ENCODE results near the gene H3-3A. TPM values are rescaled to one million over a fixed set of nuclear protein-coding genes. Genes with fewer than 3 reads are reported as not detected.

H3-3A gene
- total RNA-seq, 1 experiment from 2014 or later: 1,129 TPM

DNA sequence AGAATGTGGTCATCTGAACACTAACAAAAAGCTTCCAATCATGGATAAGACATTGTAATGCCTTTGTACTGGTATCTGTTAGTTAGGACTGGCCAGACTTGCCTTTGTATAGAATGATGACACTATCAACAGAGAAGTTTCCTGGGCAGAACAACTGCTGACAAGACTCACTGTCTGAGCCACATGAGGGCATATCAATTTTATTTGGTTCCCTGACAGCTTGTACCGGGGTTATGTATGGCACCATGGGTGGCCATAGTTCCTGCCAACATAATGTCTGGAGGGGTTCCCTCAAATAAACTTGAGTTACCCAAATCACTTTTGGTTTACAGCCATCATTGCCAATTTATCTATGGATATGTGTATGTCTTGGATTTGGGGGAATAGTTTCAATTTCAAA is 13.6 kb upstream of the H3-3A start:
- Histone ChIP-seq H3K79me2 (ENCODE audit: insufficient read depth, low read length) (no peaks in the 10 kb centered on the region), H3K4ac (ENCODE audit: low read depth, low read length) (no peak overlapping the region), H3K27ac (ENCODE audit: insufficient read length, low read depth, low read length) (no peak overlapping the region), H4K20me1 (ENCODE audit: control insufficient read depth, insufficient read depth, insufficient read length) (no peaks in the 10 kb centered on the region), H3K23ac (ENCODE audit: insufficient read length, low read depth, low read length) (no peak overlapping the region), H3K4me2 (ENCODE audit: insufficient read depth, insufficient read length, low read length) (no peak overlapping the region), H4K91ac (ENCODE audit: insufficient read length, low read depth, low read length) (no peak overlapping the region), H3K14ac (ENCODE audit: insufficient read depth, low read length) (no peak overlapping the region), H3K23me2 (ENCODE audit: insufficient read length, low read depth, low read length, poor library complexity, severe bottlenecking) (no peaks in the 10 kb centered on the region), H2BK5ac (ENCODE audit: insufficient read length, low read length) (no peak overlapping the region), H3K79me1 (ENCODE audit: insufficient read depth, low read depth, low read length, poor library complexity, severe bottlenecking) (no peaks in the 10 kb centered on the region), H4K5ac (ENCODE audit: insufficient read length, low read depth, low read length) (no peak overlapping the region), H2BK15ac (ENCODE audit: low read depth, low read length) (no peak overlapping the region), H4K8ac (replicated peaks; ENCODE audit: insufficient read length, low read depth, low read length) (no peak overlapping the region), H2BK12ac (ENCODE audit: insufficient read length, low read depth, low read length) (no peak overlapping the region), H3K9me3 (ENCODE audit: control insufficient read depth, low read depth, low read length) (no peaks in the 10 kb centered on the region), H3K27me3 (ENCODE audit: insufficient read depth, low read length) (no peaks in the 10 kb centered on the region), H3K18ac (ENCODE audit: insufficient read length, low read depth, low read length) (no peak overlapping the region), H2AK5ac (ENCODE audit: insufficient read length, low read length) (no peak overlapping the region), H3K56ac (ENCODE audit: insufficient read length, low read depth, low read length) (no peak overlapping the region), H2BK20ac (ENCODE audit: low read depth, low read length, poor library complexity, severe bottlenecking) (no peak overlapping the region), H3K9ac (ENCODE audit: extremely low read depth, insufficient read length, low read length) (no peak overlapping the region), H2BK120ac (ENCODE audit: low read depth, low read length, poor library complexity, severe bottlenecking) (no peak overlapping the region), H3K4me1 (ENCODE audit: insufficient read depth, low read length) (no peaks in the 10 kb centered on the region), H3T11ph (ENCODE audit: low read length) (no peak overlapping the region), H2AFZ (ENCODE audit: low read length) (no peak overlapping the region)
- H3K4me3 Mint-ChIP-seq: no peak overlapping the region
- no peaks in the 10 kb centered on the region for H3K9me3 Mint-ChIP-seq
- peaks cover 0 to 6% of the 10 kb centered on the region in 2 experiments; a peak in 1 of 4 replicates for H3K4me1 Mint-ChIP-seq
- no peak for DNase-seq
- H3K27ac Mint-ChIP-seq: no peak overlapping the region
- TF ChIP-seq CTCF (conservative IDR thresholded peaks at IDR 0.05): no peak
- WGBS (ENCODE audit: extremely low coverage, insufficient read length, low lambda C conversion rate): no CpG with 5 or more reads among the region's 1 CpG
- H3K36me3 Mint-ChIP-seq (ENCODE audit: insufficient read depth in 1 of 3, low read depth in 3 of 3): peaks cover 0 to 7% (median 0%) of the 10 kb centered on the region in 3 experiments; a peak in 1 of 7 replicates
- peaks cover 2% of the 10 kb centered on the region; the same call in 1 of the 2 replicates for H3K27me3 Mint-ChIP-seq (ENCODE audit: low read depth)
